ENCODE results near the gene PTPN3. TPM values are rescaled to one million over a fixed set of nuclear protein-coding genes. Genes with fewer than 3 reads are reported as not detected.

PTPN3 gene
- total RNA-seq, 6 experiments from 2014 or later, result not detected

- DNase-seq, result no peak
- H3K9me3 Mint-ChIP-seq, result no peaks in the 10 kb centered on the region
- peaks cover 34% of the 10 kb centered on the region for H3K27me3 Mint-ChIP-seq (ENCODE audit: insufficient read depth)
- H3K4me1 Mint-ChIP-seq (ENCODE audit: low read depth), result peaks cover 16% of the 10 kb centered on the region
- TF ChIP-seq CTCF (IDR thresholded peaks at IDR 0.05), result no peak
- H3K36me3 Mint-ChIP-seq (ENCODE audit: low read depth), result no peaks in the 10 kb centered on the region
- H3K27ac Mint-ChIP-seq, result no peak overlapping the region
- H3K4me3 Mint-ChIP-seq, result no peak overlapping the region
Measured at GRCh38 chr9:109450346-109450745, 47.8 kb downstream of the PTPN3 start.

- no peak overlapping the region for H3K4me3 Mint-ChIP-seq
- no peaks in the 10 kb centered on the region for H3K9me3 Mint-ChIP-seq
- H3K27ac Mint-ChIP-seq, result no peak overlapping the region
- H3K36me3 Mint-ChIP-seq (ENCODE audit: low read depth), result no peaks in the 10 kb centered on the region
- peaks cover 31% of the 10 kb centered on the region for H3K27me3 Mint-ChIP-seq (ENCODE audit: insufficient read depth)
- peaks cover 16% of the 10 kb centered on the region for H3K4me1 Mint-ChIP-seq (ENCODE audit: low read depth)
- no peak for DNase-seq
- no peak for TF ChIP-seq CTCF (IDR thresholded peaks at IDR 0.05)
Measured at GRCh38 chr9:109449036-109449798, 48.9 kb downstream of the PTPN3 start.

GRCh38 chr9:109448223-109448622, 49.9 kb downstream of the PTPN3 start:
- Mint-ChIP-seq H3K27ac (no peak overlapping the region), H3K4me3 (no peak overlapping the region)

GRCh38 chr9:109447329-109448076, 50.6 kb downstream of the PTPN3 start:
- DNase-seq, result no peak
- TF ChIP-seq CTCF (IDR thresholded peaks at IDR 0.05), result no peak
- no peak overlapping the region for H3K27ac Mint-ChIP-seq
- no peaks in the 10 kb centered on the region for H3K4me1 Mint-ChIP-seq (ENCODE audit: low read depth)
- no peak overlapping the region for H3K4me3 Mint-ChIP-seq
- H3K36me3 Mint-ChIP-seq (ENCODE audit: low read depth), result no peaks in the 10 kb centered on the region
- no peaks in the 10 kb centered on the region for H3K9me3 Mint-ChIP-seq
- peaks cover 40% of the 10 kb centered on the region for H3K27me3 Mint-ChIP-seq (ENCODE audit: insufficient read depth)

More at GRCh38 chr9:109448223-109448622, 49.9 kb downstream of the PTPN3 start:
- Mint-ChIP-seq H3K4me1 (ENCODE audit: low read depth) (peaks cover 6% of the 10 kb centered on the region), H3K36me3 (ENCODE audit: low read depth) (no peaks in the 10 kb centered on the region), H3K27me3 (ENCODE audit: insufficient read depth) (peaks cover 33% of the 10 kb centered on the region), H3K9me3 (no peaks in the 10 kb centered on the region)
- no peak for DNase-seq
- TF ChIP-seq CTCF (IDR thresholded peaks at IDR 0.05), result no peak

- H3K27ac Mint-ChIP-seq, result no peak overlapping the region
- TF ChIP-seq CTCF (IDR thresholded peaks at IDR 0.05), result no peak
- H3K9me3 Mint-ChIP-seq, result no peaks in the 10 kb centered on the region
- DNase-seq, result no peak
- H3K36me3 Mint-ChIP-seq (ENCODE audit: low read depth), result no peaks in the 10 kb centered on the region
- no peaks in the 10 kb centered on the region; the same call in 1 of the 2 replicates for H3K4me1 Mint-ChIP-seq (ENCODE audit: low read depth)
- H3K27me3 Mint-ChIP-seq (ENCODE audit: insufficient read depth), result peaks cover 41% of the 10 kb centered on the region
- no peak overlapping the region for H3K4me3 Mint-ChIP-seq
Measured at GRCh38 chr9:109444771-109445320, 53.3 kb downstream of the PTPN3 start.
